Suprapubic skin (tissue), 4 donors: Measurements from ENCODE around the gene ZNF679. TPM values are rescaled to one million over a fixed set of nuclear protein-coding genes. Genes with fewer than 3 reads are reported as not detected.
"Not testable (repeated sequence)": the region's sequence is repeated elsewhere in the genome, so short reads cannot be mapped to it uniquely, and the experiment has no call there.

Source experiments
- DNase-seq, 2 donors: peaks; one replicate each; pipeline ENCODE4 v3.0.0-alpha.2; 2019; ENCODE audit warnings: low spot score in 2 of 2
- H3K27ac ChIP-seq: fragments of 200-600 bp; sonication (generic); one replicate; pipeline ENCODE4 v1.5.1; 2019
- H3K27me3 ChIP-seq: fragments of 200-600 bp; sonication (generic); one replicate; pipeline ENCODE4 v1.5.1; 2019
- H3K36me3 ChIP-seq: fragments of 200-600 bp; sonication (generic); one replicate; pipeline ENCODE4 v1.5.1; 2019
- H3K4me1 ChIP-seq: fragments of 200-600 bp; sonication (generic); one replicate; pipeline ENCODE4 v1.5.1; 2019
- H3K4me3 ChIP-seq: fragments of 200-600 bp; sonication (generic); one replicate; pipeline ENCODE4 v1.5.1; 2019; ENCODE audit warnings: mild to moderate bottlenecking
- H3K9me3 ChIP-seq: fragments of 200-600 bp; sonication (generic); one replicate; pipeline ENCODE4 v1.5.1; 2019
- CTCF ChIP-seq, 2 donors: fragments of 200-600 bp in 1 of 2; fragments of 450-650 bp in 1 of 2; sonication (generic) in 1 of 2; IDR thresholded peaks; one replicate each; pipeline ENCODE4 v1.5.1; 2016 to 2019; ENCODE audit warnings: antibody characterized with exemption in 2 of 2, mild to moderate bottlenecking in 1 of 2, moderate library complexity in 1 of 2
- EP300 ChIP-seq: sonication (generic); formaldehyde crosslinking; IDR thresholded peaks from one replicate; pipeline ENCODE4 v1.6.1; 2017; ENCODE audit warnings: antibody characterized with exemption
- POLR2A ChIP-seq, 2 donors: fragments of 450-650 bp; IDR thresholded peaks; one replicate each; pipeline ENCODE4 v1.6.1; 2017; ENCODE audit warnings: antibody characterized with exemption in 2 of 2, mild to moderate bottlenecking in 2 of 2, moderate library complexity in 2 of 2
- POLR2AphosphoS5 ChIP-seq, 3 donors: sonication (generic); formaldehyde crosslinking; IDR thresholded peaks; one replicate each; pipeline ENCODE4 v1.6.1; 2017; ENCODE audit warnings: antibody characterized with exemption in 3 of 3
- WGBS: methylation state at CpG from one replicate; pipeline ENCODE4 v1.1.5; 2018; 5-methylcytosine and 5-hydroxymethylcytosine counted together
- total RNA-seq, 4 donors: library from RNA; depleted of rRNA; stranded (reverse); fragments of >200 nt; gene quantifications; one replicate each; pipeline ENCODE4 v1.1.0, GENCODE V29; 2016

The ZNF679 gene
- total RNA-seq, 4 donors from 2014 or later = not detected

- Histone ChIP-seq H3K4me1 (no peaks in the 10 kb centered on the region), H3K9me3 (peaks cover 6% of the 10 kb centered on the region), H3K4me3 (no peak overlapping the region), H3K27me3 (peaks cover 19% of the 10 kb centered on the region), H3K27ac (no peak overlapping the region), H3K36me3 (no peaks in the 10 kb centered on the region)
- TF ChIP-seq POLR2A (IDR thresholded peaks at IDR 0.05) = no peak
- no peak for TF ChIP-seq CTCF (IDR thresholded peaks at IDR 0.05)
- TF ChIP-seq EP300 = no peak
- TF ChIP-seq POLR2AphosphoS5 (IDR thresholded peaks at IDR 0.05) = no peak
- no peak for DNase-seq
- 97% methylated on average over 4 of the region's 12 CpGs for WGBS
These were observed 43.9 kb upstream of the ZNF679 start for GRCh38 chr7:64184376-64184775.

- no peak overlapping the region for H3K27ac ChIP-seq
- H3K36me3 ChIP-seq = no peaks in the 10 kb centered on the region
- no peaks in the 10 kb centered on the region for H3K4me1 ChIP-seq
- H3K4me3 ChIP-seq = no peak overlapping the region
- no peak for DNase-seq
- TF ChIP-seq POLR2A (IDR thresholded peaks at IDR 0.05) = no peak
- TF ChIP-seq EP300 = no peak
- TF ChIP-seq CTCF (IDR thresholded peaks at IDR 0.05) = no peak
- TF ChIP-seq POLR2AphosphoS5 (IDR thresholded peaks at IDR 0.05) = no peak
- 81% methylated on average over 3 of the region's 3 CpGs for WGBS
- peaks cover 6% of the 10 kb centered on the region for H3K27me3 ChIP-seq
- H3K9me3 ChIP-seq = peaks cover 5% of the 10 kb centered on the region
These were observed 40.9 kb upstream of the ZNF679 start for GRCh38 chr7:64187408-64187807.

GRCh38 chr7:64192148-64192704 lies 36.0 kb upstream of the ZNF679 start:
- peaks cover 2% of the 10 kb centered on the region for H3K27me3 ChIP-seq
- no peak overlapping the region for H3K4me3 ChIP-seq
- H3K4me1 ChIP-seq = no peaks in the 10 kb centered on the region
- no peaks in the 10 kb centered on the region for H3K36me3 ChIP-seq
- H3K27ac ChIP-seq = no peak overlapping the region
- H3K9me3 ChIP-seq = peaks cover 16% of the 10 kb centered on the region
- DNase-seq = no peak
- TF ChIP-seq POLR2A (IDR thresholded peaks at IDR 0.05) = no peak
- TF ChIP-seq CTCF (IDR thresholded peaks at IDR 0.05) = no peak
- TF ChIP-seq EP300 = no peak
- no peak for TF ChIP-seq POLR2AphosphoS5 (IDR thresholded peaks at IDR 0.05)
- 82% methylated on average over 9 of the region's 24 CpGs for WGBS

GRCh38 chr7:64192775-64193174 lies 35.5 kb upstream of the ZNF679 start:
- H3K27ac ChIP-seq = no peak overlapping the region
- peaks cover 2% of the 10 kb centered on the region for H3K27me3 ChIP-seq
- H3K4me3 ChIP-seq = no peak overlapping the region
- no peaks in the 10 kb centered on the region for H3K4me1 ChIP-seq
- peaks cover 16% of the 10 kb centered on the region for H3K9me3 ChIP-seq
- no peak for TF ChIP-seq POLR2AphosphoS5 (IDR thresholded peaks at IDR 0.05)
- TF ChIP-seq POLR2A (IDR thresholded peaks at IDR 0.05) = no peak
- TF ChIP-seq CTCF (IDR thresholded peaks at IDR 0.05) = no peak
- TF ChIP-seq EP300 = no peak
- DNase-seq = no peak
- H3K36me3 ChIP-seq = no peaks in the 10 kb centered on the region
- no CpG with 5 or more reads among the region's 8 CpGs for WGBS

GRCh38 chr7:64206903-64207302 lies 21.4 kb upstream of the ZNF679 start, which contains the start of gene ZNF735:
ZNF735 (plus strand) TSS chr7:64207203; CDS start chr7:64207203, 0 bp downstream.
- no peaks in the 10 kb centered on the region for H3K4me1 ChIP-seq
- peaks cover 19% of the 10 kb centered on the region for H3K9me3 ChIP-seq
- no peaks in the 10 kb centered on the region for H3K27me3 ChIP-seq
- H3K27ac ChIP-seq = no peak within 1 kb of the TSS
- no peak within 1 kb of the TSS for H3K4me3 ChIP-seq
- H3K36me3 ChIP-seq = no peaks in the 10 kb centered on the region
- TF ChIP-seq EP300 = no peak
- TF ChIP-seq POLR2AphosphoS5 (IDR thresholded peaks at IDR 0.05) = no peak
- no peak for TF ChIP-seq POLR2A (IDR thresholded peaks at IDR 0.05)
- no peak for TF ChIP-seq CTCF (IDR thresholded peaks at IDR 0.05)
- no peak for DNase-seq
- 85% methylated on average over 13 of the region's 13 CpGs for WGBS

- WGBS = 78% methylated on average over 5 of the region's 5 CpGs
These were observed 8.5 kb upstream of the ZNF679 start for GRCh38 chr7:64219710-64220298.

More at GRCh38 chr7:64219710-64220298, 8.5 kb upstream of the ZNF679 start:
- not testable (repeated sequence) for DNase-seq, H3K36me3 ChIP-seq, H3K27ac ChIP-seq, H3K27me3 ChIP-seq, H3K4me1 ChIP-seq, H3K4me3 ChIP-seq
- peaks cover 40% of the 10 kb centered on the region for H3K9me3 ChIP-seq
